HepG2 (cell line): ENCODE data around the gene TLDC2. TPM values are rescaled to one million over a fixed set of nuclear protein-coding genes. Genes with fewer than 3 reads are reported as not detected.

Experiments used
- ATAC-seq: fragments of 200-7000 bp; cut with Tn5 transposase; 3 replicates; pipeline ENCODE4 v1.9.1; 2020; ENCODE audit warnings: mild to moderate bottlenecking, moderate library complexity
- BruUV-seq: library from RNA; stranded (reverse); fragments of 400-500 nt; replicated peaks from 2 replicates; lab custom pipeline; 2021; lab: Mats Ljungman, UMichigan
- CTCF ChIA-PET: fragments of 300-600 bp; formaldehyde crosslinking; extraction: SDS; loops from one replicate; lab custom pipeline; 2021; ENCODE audit warnings: low total read pairs, inconsistent platforms, low intra/inter-chr PET ratio; lab: Yijun Ruan, JAX
- POLR2A ChIA-PET: fragments of 350-600 bp; sonication (Branson Sonifier 250); formaldehyde crosslinking; loops from one replicate; lab custom pipeline; 2020; ENCODE audit warnings: antibody characterized with exemption, inconsistent platforms; lab: Yijun Ruan, JAX
- DNase-seq: peaks from one replicate; pipeline ENCODE4 v3.0.0-alpha.2; 2015; ENCODE audit warnings: low spot score
- FAIRE-seq: peaks from 3 replicates; lab custom pipeline; 2011; peaks lifted over from hg19 to GRCh38; lab: Jason Lieb, UNC
- H2AFZ ChIP-seq: one replicate; pipeline ENCODE4 v1.6.1; 2011; ENCODE audit warnings: low read length, inconsistent platforms
- H3K27ac ChIP-seq: fragments of 300-600 bp; 3 replicates; pipeline ENCODE4 v1.8.0; 2011; ENCODE audit warnings: mixed run types, mild to moderate bottlenecking, mixed read lengths, low read length, inconsistent platforms; ENCODE audit not compliant: insufficient read depth; ENCODE audit errors: extremely low read length
- H3K27me3 ChIP-seq, 2 experiments: fragments of 200-600 bp in 1 of 2; 2 replicates in 1 of 2; 3 replicates in 1 of 2; pipeline versions ENCODE4 v1.6.0 to v1.8.0; 2011; ENCODE audit warnings: low read length in 2 of 2, mild to moderate bottlenecking in 2 of 2, moderate library complexity in 2 of 2, inconsistent platforms in 1 of 2; ENCODE audit not compliant: insufficient read depth in 2 of 2, control insufficient read depth in 1 of 2
- H3K36me3 ChIP-seq, 2 experiments: fragments of 200-600 bp in 1 of 2; replicated peaks in 1 of 2; 2 replicates in 1 of 2; 3 replicates in 1 of 2; pipeline versions ENCODE4 v1.5.1 to v1.8.0; 2011; ENCODE audit warnings: low read length in 2 of 2, inconsistent platforms in 1 of 2; ENCODE audit not compliant: insufficient read depth in 2 of 2, control insufficient read depth in 1 of 2
- H3K4me1 ChIP-seq: 2 replicates; pipeline ENCODE4 v1.5.1; 2012; ENCODE audit warnings: low read length, inconsistent platforms; ENCODE audit not compliant: insufficient read depth
- H3K4me2 ChIP-seq: 2 replicates; pipeline ENCODE4 v1.6.0; 2011; ENCODE audit warnings: low read depth, low read length, inconsistent platforms
- H3K4me3 ChIP-seq, 3 experiments: fragments of 200-600 bp in 1 of 3; sonication (generic), shearing (Covaris generic) in 1 of 3; replicated peaks in 1 of 3; 2 replicates each; pipeline ENCODE4 v1.5.1; 2011 to 2016; ENCODE audit warnings: low read length in 3 of 3, inconsistent platforms in 2 of 3, low read depth in 2 of 3, mild to moderate bottlenecking in 2 of 3, control low read depth in 1 of 3, mixed read lengths in 1 of 3; ENCODE audit not compliant: insufficient read depth in 1 of 3
- H3K79me2 ChIP-seq: one replicate; pipeline ENCODE4 v1.6.1; 2011; ENCODE audit warnings: low read length, inconsistent platforms; ENCODE audit not compliant: insufficient read depth
- H3K9ac ChIP-seq: 2 replicates; pipeline ENCODE4 v1.6.0; 2011; ENCODE audit warnings: mild to moderate bottlenecking, low read depth, low read length, inconsistent platforms; ENCODE audit not compliant: insufficient read depth
- H3K9me3 ChIP-seq: 2 replicates; pipeline ENCODE4 v1.5.1; 2012; ENCODE audit warnings: mild to moderate bottlenecking, low read length
- H4K20me1 ChIP-seq: 2 replicates; pipeline ENCODE4 v1.6.0; 2011; ENCODE audit warnings: inconsistent platforms, mild to moderate bottlenecking, low read length, moderate library complexity; ENCODE audit not compliant: insufficient read depth
- AGO2 ChIP-seq: fragments of 200-400 bp; formaldehyde crosslinking; optimal IDR thresholded peaks from 2 replicates; pipeline ENCODE3; 2017; ENCODE audit warnings: mild to moderate bottlenecking, low read depth, low read length, moderate library complexity
- AKAP8 ChIP-seq: sonication (generic); formaldehyde crosslinking; IDR thresholded peaks from 2 replicates; pipeline ENCODE4 v1.5.1; 2020; ENCODE audit warnings: mild to moderate bottlenecking, missing genetic modification reagents
- MTA1 ChIP-seq: sonication (generic); formaldehyde crosslinking; IDR thresholded peaks from 2 replicates; pipeline ENCODE4 v1.4.0; 2020; ENCODE audit warnings: missing genetic modification reagents, mild to moderate bottlenecking, borderline replicate concordance
- NR2F6 ChIP-seq, 2 experiments: IDR thresholded peaks; 2 replicates each; pipeline ENCODE4 v1.6.1; 2016; ENCODE audit warnings: antibody characterized with exemption in 1 of 2, mild to moderate bottlenecking in 1 of 2
- ZFY ChIP-seq: sonication (generic); formaldehyde crosslinking; IDR thresholded peaks from 2 replicates; pipeline ENCODE4 v1.4.0; 2020; ENCODE audit warnings: missing genetic modification reagents
- ZNF101 ChIP-seq: sonication (generic); formaldehyde crosslinking; IDR thresholded peaks from 2 replicates; pipeline ENCODE4 v1.4.0; 2020; ENCODE audit warnings: mild to moderate bottlenecking, low read depth, missing genetic modification reagents, borderline replicate concordance
- ZNF264 ChIP-seq: sonication (generic); formaldehyde crosslinking; IDR thresholded peaks from 2 replicates; pipeline ENCODE4 v1.4.0; 2020; ENCODE audit warnings: missing genetic modification reagents
- ZNF30 ChIP-seq: sonication (generic); formaldehyde crosslinking; IDR thresholded peaks from 2 replicates; pipeline ENCODE4 v1.5.0; 2020; ENCODE audit warnings: mild to moderate bottlenecking, missing genetic modification reagents
- ZNF7 ChIP-seq: IDR thresholded peaks from 2 replicates; pipeline ENCODE4 v1.6.1; 2016; ENCODE audit warnings: missing biosample characterization, missing genetic modification reagents
- WGBS: methylation state at CpG from one replicate; pipeline ENCODE4 v1.1.6; 2017; ENCODE audit warnings: low lambda C conversion rate; 5-methylcytosine and 5-hydroxymethylcytosine counted together
- in situ Hi-C: cut with HindIII; loops from 2 replicates; pipeline ENCODE4 v1.10.0; 2017; ENCODE audit warnings: low pct_unique_long_range_greater_than_20kb; ENCODE audit not compliant: extremely low pct_ligation_motif_present
- intact Hi-C: fragments of 100-400 bp; cut with micrococcal nuclease; formaldehyde crosslinking; loops from one replicate; pipeline ENCODE4 v1.10.0; 2022; ENCODE audit not compliant: unreplicated experiment
- polyA plus RNA-seq, 8 experiments: library from polyadenylated mRNA; depleted of rRNA in 3 of 8; stranded (reverse) in 7 of 8; unstranded in 1 of 8; fragments of >200 nt; fragmentation: Illumina TruSeq in 4 of 8; extraction: Trizol in 4 of 8; gene quantifications; 2 replicates each; pipeline versions ENCODE4 v1.2.1 to v1.2.3, GENCODE V29; 2011 to 2016; ENCODE audit warnings: low read depth in 4 of 8, missing spikeins in 1 of 8, mixed read lengths in 1 of 8; ENCODE audit not compliant: insufficient read depth in 1 of 8
- total RNA-seq, 5 experiments: library from RNA; depleted of rRNA; stranded (reverse); fragments of >200 nt; fragmentation: Illumina TruSeq; extraction: Trizol; gene quantifications; 2 replicates each; pipeline ENCODE4 v1.2.3, GENCODE V29; 2016; ENCODE audit warnings: low read depth in 1 of 5
- TF ChIP-seq, protein P1 (sequence below): sonication (generic); formaldehyde crosslinking; conservative IDR thresholded peaks from 2 replicates; pipeline ENCODE4 v1.4.0; 2020; ENCODE audit warnings: missing genetic modification reagents

TLDC2 gene
- total and polyA plus RNA-seq, 2 of the 13 experiments (the other 11 are each of a cell fraction or from before 2014, with no cell fraction given) = 1.5 to 1.6 TPM

DNA sequence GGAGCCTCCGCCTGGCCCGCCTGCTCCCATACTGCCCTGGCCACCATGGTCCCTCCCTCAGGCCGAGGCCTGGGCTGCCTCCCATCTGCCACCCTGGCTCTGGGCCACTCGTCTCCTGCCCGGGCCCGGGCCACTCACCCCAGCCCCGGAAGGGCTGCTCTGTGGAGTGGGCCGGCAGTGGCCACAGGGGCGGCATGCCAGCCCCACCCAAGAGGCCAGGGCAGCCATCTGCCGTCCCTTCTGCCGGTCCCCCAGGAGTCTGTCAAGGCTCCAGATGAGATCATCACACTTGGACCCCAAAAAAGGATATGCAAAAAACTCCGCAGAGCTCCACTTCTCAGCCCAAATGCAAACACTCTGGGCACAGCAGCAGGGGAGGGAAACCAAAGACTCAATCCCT lies 23.8 kb upstream of the TLDC2 start:
- Histone ChIP-seq H3K9ac (no peak overlapping the region), H3K9me3 (no peaks in the 10 kb centered on the region; the same call in 1 of the 2 replicates), H3K27ac (no peak overlapping the region), H3K36me3 (peaks cover 0 to 3% of the 10 kb centered on the region in 2 experiments; a peak in 2 of 5 replicates), H4K20me1 (peaks cover 5% of the 10 kb centered on the region; the same call in 1 of the 2 replicates), H3K4me3 (no peak overlapping the region), H3K4me2 (no peak overlapping the region), H3K79me2 (peaks cover 7% of the 10 kb centered on the region), H3K27me3 (no peaks in the 10 kb centered on the region), H2AFZ (no peak overlapping the region), H3K4me1 (peaks cover 24% of the 10 kb centered on the region)
- FAIRE-seq (no peak), ATAC-seq (no peak; the same call in 2 of the 3 replicates), DNase-seq (no peak)
- intact Hi-C loops (no loop called here), in situ Hi-C loops (no loop called here)
- peak; percentile 26; the same call in 1 of the 2 replicates for TF ChIP-seq AKAP8 (CRISPR knock-in tag)
- TF ChIP-seq AGO2 = peak; percentile 94
- peak; percentile 46; the same call in 1 of the 2 replicates for TF ChIP-seq MTA1 (CRISPR knock-in tag)
- no peak for TF ChIP-seq ZNF30 (CRISPR knock-in tag)
- CTCF ChIA-PET = no interaction called here
- no TSS peak for BruUV-seq
- 96% methylated on average over 11 of the region's 12 CpGs for WGBS
- POLR2A ChIA-PET = interaction anchor here (1.1 kb wide), 1 partner anchor 9 kb away, joined by 3 read pairs; no protein-coding TSS in a partner anchor

DNA sequence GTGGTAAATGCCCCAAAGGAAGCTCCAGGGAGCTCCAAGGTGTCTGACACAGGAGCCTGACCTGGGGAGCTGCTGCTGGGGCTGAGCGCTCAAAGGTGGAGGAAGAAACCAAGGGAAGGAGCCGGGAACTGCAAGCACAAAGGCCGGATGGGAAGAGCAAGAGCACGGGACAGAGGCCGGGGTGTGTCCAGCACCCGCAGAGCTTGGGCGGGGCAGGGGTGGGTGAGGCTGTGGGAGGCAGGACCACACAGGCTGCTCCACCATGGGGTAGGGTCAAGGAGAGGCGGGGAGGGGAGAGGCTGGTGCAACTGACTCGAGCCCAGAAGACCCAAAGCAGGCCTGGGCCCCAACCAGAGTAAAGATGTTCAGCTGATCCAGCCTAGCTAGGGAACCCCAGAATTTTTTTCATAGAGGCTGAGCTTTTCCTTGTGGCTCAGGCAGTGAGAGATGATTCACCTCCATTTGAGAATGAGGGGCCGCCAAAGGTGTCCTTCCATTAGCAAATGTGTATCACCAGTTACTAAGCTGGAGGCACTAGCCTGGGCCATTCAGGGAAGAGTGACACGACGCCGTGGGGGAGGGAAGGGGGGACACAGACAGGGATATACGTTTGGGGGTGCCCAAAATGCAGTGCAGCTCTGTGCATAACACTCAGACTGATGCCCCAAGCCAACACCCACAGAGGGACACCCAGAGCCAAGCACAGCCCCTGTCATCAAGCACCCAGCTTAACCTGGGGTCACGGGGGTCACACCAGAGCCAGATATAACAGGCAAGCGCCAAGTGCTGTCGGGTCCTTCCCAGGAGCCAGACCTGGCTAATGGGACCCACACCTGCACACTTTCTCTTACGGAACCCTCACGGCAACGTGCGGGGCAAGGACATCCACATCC lies 21.3 kb upstream of the TLDC2 start:
- no peak overlapping the region for H2AFZ ChIP-seq
- 94% methylated on average over 20 of the region's 21 CpGs for WGBS
- H3K27me3 ChIP-seq = no peaks in the 10 kb centered on the region
- intact Hi-C loops = no loop called here
- ATAC-seq (no peak), DNase-seq (no peak), FAIRE-seq (no peak)
- in situ Hi-C loops = no loop called here
- ChIA-PET CTCF (no interaction called here), POLR2A (interaction anchor here (0.7 to 2.0 kb wide), 4 partner anchors 8 to 18 kb away, joined by 3 to 7 read pairs (median 4); a partner anchor contains a TSS)
- H3K9me3 ChIP-seq = no peaks in the 10 kb centered on the region; the same call in 1 of the 2 replicates
- no peak overlapping the region for H3K4me3 ChIP-seq
- no TSS peak for BruUV-seq
- no peak overlapping the region for H3K4me2 ChIP-seq
- H4K20me1 ChIP-seq = peaks cover 5% of the 10 kb centered on the region; the same call in 1 of the 2 replicates
- no peak overlapping the region for H3K27ac ChIP-seq
- H3K4me1 ChIP-seq = peaks cover 15% of the 10 kb centered on the region
- no peak overlapping the region for H3K9ac ChIP-seq
- peaks cover 0 to 3% of the 10 kb centered on the region in 2 experiments; a peak in 2 of 5 replicates for H3K36me3 ChIP-seq
- TF ChIP-seq NR2F6 (IDR thresholded peaks at IDR 0.05) = peak; percentile 23; the same call in 1 of the 2 replicates
- no peak for TF ChIP-seq NR2F6 (CRISPR knock-in tag; IDR thresholded peaks at IDR 0.05)
- TF ChIP-seq ZNF7 (CRISPR knock-in tag) = no peak
- TF ChIP-seq, protein P1, sequence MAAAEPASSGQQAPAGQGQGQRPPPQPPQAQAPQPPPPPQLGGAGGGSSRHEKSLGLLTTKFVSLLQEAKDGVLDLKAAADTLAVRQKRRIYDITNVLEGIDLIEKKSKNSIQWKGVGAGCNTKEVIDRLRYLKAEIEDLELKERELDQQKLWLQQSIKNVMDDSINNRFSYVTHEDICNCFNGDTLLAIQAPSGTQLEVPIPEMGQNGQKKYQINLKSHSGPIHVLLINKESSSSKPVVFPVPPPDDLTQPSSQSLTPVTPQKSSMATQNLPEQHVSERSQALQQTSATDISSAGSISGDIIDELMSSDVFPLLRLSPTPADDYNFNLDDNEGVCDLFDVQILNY (CRISPR knock-in tag) = 0 out of 2 replicates have a peak, but pooled peaks have one; percentile 4
- no peak for TF ChIP-seq ZNF101
- no peak for TF ChIP-seq ZFY
- no peak for TF ChIP-seq ZNF264 (CRISPR knock-in tag)
- TF ChIP-seq AGO2 = peak; percentile 23
- H3K79me2 ChIP-seq = peaks cover 7% of the 10 kb centered on the region
